GM12878 (cell line): ENCODE measurements around the gene CYTH3. TPM values are rescaled to one million over a fixed set of nuclear protein-coding genes. Genes with fewer than 3 reads are reported as not detected.
"Not testable (repeated sequence)": the region's sequence is repeated elsewhere in the genome, so short reads cannot be mapped to it uniquely, and the experiment has no call there.

Experiments
- ATAC-seq: fragments of 200-7000 bp; cut with Tn5 transposase; 3 replicates; pipeline ENCODE4 v1.9.1; 2020; ENCODE audit warnings: mild to moderate bottlenecking, moderate library complexity
- BruUV-seq: library from RNA; stranded (reverse); fragments of 400-500 nt; replicated peaks from 2 replicates; lab custom pipeline; 2021; lab: Mats Ljungman, UMichigan
- CTCF ChIA-PET: fragments of 300-600 bp; sonication (Branson Sonifier 250); formaldehyde crosslinking; extraction: SDS; loops from one replicate; lab custom pipeline; 2021; ENCODE audit warnings: inconsistent platforms; lab: Yijun Ruan, JAX
- POLR2A ChIA-PET: fragments of 350-600 bp; formaldehyde crosslinking; extraction: SDS; loops from one replicate; lab custom pipeline; 2021; ENCODE audit warnings: inconsistent platforms; lab: Charles Lee
- RAD21 ChIA-PET: fragments of 300-600 bp; sonication (Branson Sonifier 250); formaldehyde crosslinking; loops from one replicate; lab custom pipeline; 2023; ENCODE audit warnings: antibody characterized with exemption; ENCODE audit not compliant: unreplicated experiment; lab: Charles Lee
- SMC1A ChIA-PET: fragments of 300-600 bp; sonication (Branson Sonifier 250); formaldehyde crosslinking; loops from one replicate; lab custom pipeline; 2023; ENCODE audit not compliant: unreplicated experiment, uncharacterized antibody; lab: Charles Lee
- DNase-seq: peaks from one replicate; pipeline ENCODE4 v3.0.0-alpha.2; 2011; ENCODE audit warnings: low read depth, low spot score
- FAIRE-seq: peaks from 3 replicates; lab custom pipeline; 2011; peaks lifted over from hg19 to GRCh38; lab: Jason Lieb, UNC
- H2AFZ ChIP-seq: 2 replicates; pipeline ENCODE4 v1.6.0; 2011; ENCODE audit warnings: low read depth, low read length, control low read depth; ENCODE audit not compliant: control insufficient read depth
- H3K27ac ChIP-seq: 2 replicates; pipeline ENCODE4 v1.5.1; 2011; ENCODE audit warnings: control low read depth; ENCODE audit not compliant: control insufficient read depth, insufficient read depth
- H3K27me3 ChIP-seq, 2 experiments: replicated peaks in 1 of 2; 2 replicates each; pipeline versions ENCODE4 v1.6.0 to v1.6.1; 2011; ENCODE audit warnings: low read length in 1 of 2; ENCODE audit not compliant: control insufficient read depth in 2 of 2, insufficient read depth in 2 of 2
- H3K36me3 ChIP-seq, 2 experiments: 2 replicates each; pipeline ENCODE4 v1.5.1; 2011; ENCODE audit warnings: low read length in 1 of 2; ENCODE audit not compliant: control insufficient read depth in 2 of 2, insufficient read depth in 2 of 2
- H3K4me1 ChIP-seq: 2 replicates; pipeline ENCODE4 v1.6.1; 2011; ENCODE audit warnings: mild to moderate bottlenecking, low read length, moderate library complexity, mixed read lengths; ENCODE audit not compliant: control insufficient read depth, insufficient read depth
- H3K4me2 ChIP-seq: 2 replicates; pipeline ENCODE4 v1.6.0; 2011; ENCODE audit warnings: control low read depth; ENCODE audit not compliant: control insufficient read depth, insufficient read depth
- H3K4me3 ChIP-seq: fragments of 200-600 bp; sonication (generic); 2 replicates; pipeline ENCODE4 v1.5.1; 2016
- H3K79me2 ChIP-seq: 2 replicates; pipeline ENCODE4 v1.6.0; 2011; ENCODE audit warnings: low read length; ENCODE audit not compliant: control insufficient read depth, insufficient read depth
- H3K9ac ChIP-seq: 2 replicates; pipeline ENCODE4 v1.8.0; 2011; ENCODE audit warnings: low read length, control low read depth, mixed read lengths; ENCODE audit not compliant: control insufficient read depth, insufficient read depth
- H3K9me3 ChIP-seq: replicated peaks from 3 replicates; pipeline ENCODE4 v1.5.1; 2011; ENCODE audit warnings: mild to moderate bottlenecking, low read length; ENCODE audit not compliant: control insufficient read depth, insufficient read depth
- H4K20me1 ChIP-seq: 2 replicates; pipeline ENCODE4 v1.6.0; 2011; ENCODE audit not compliant: control insufficient read depth, insufficient read depth
- KAT2A ChIP-seq: conservative IDR thresholded peaks from 2 replicates; pipeline ENCODE4 v1.6.1; 2011; ENCODE audit warnings: low read depth, low read length; ENCODE audit not compliant: control insufficient read depth
- USF2 ChIP-seq: IDR thresholded peaks from 2 replicates; pipeline ENCODE4 v1.6.1; 2011; ENCODE audit warnings: low read depth, low read length, improper control_type of control experiment, borderline replicate concordance
- WGBS: methylation state at CpG from one replicate; pipeline ENCODE4 v1.1.6; 2016; ENCODE audit warnings: low lambda C conversion rate; ENCODE audit not compliant: insufficient replicate concordance, insufficient coverage; ENCODE audit errors: missing lambda C conversion rate; 5-methylcytosine and 5-hydroxymethylcytosine counted together
- in situ Hi-C: fragments of 300-500 bp; cut with MboI; formaldehyde crosslinking; loops from 9 replicates; pipeline ENCODE4 v1.14.3; 2018; ENCODE audit warnings: mixed read lengths
- intact Hi-C: fragments of 100-400 bp; cut with micrococcal nuclease; formaldehyde crosslinking; loops from one replicate; pipeline ENCODE4 v1.14.2; 2022; ENCODE audit not compliant: unreplicated experiment
- polyA plus RNA-seq, 11 experiments: library from polyadenylated mRNA; depleted of rRNA in 4 of 11; unstranded in 6 of 11; stranded (reverse) in 5 of 11; fragments of >200 nt; fragmentation: Nextera tagmentation in 4 of 11; fragmentation: Illumina TruSeq in 1 of 11; extraction: Ambion mirVana in 4 of 11; extraction: Trizol in 1 of 11; gene quantifications; 1 replicate in 1 of 11; 2 replicates in 10 of 11; pipeline versions ENCODE4 v1.2.1 to v1.2.3, GENCODE V29; 2011 to 2016; ENCODE audit warnings: inconsistent platforms in 2 of 11, missing spikeins in 2 of 11, low read depth in 1 of 11
- total RNA-seq, 4 experiments: library from RNA; depleted of rRNA in 3 of 4; stranded (reverse); fragments of >200 nt in 3 of 4; fragmentation: Illumina TruSeq in 1 of 4; extraction: Trizol in 1 of 4; gene quantifications; 2 replicates each; pipeline versions ENCODE4 v1.2.1 to v1.2.3, GENCODE V29; 2013 to 2021

CYTH3 gene
- total and polyA plus RNA-seq, 10 of the 15 experiments (the other 5 are each of a cell fraction or from before 2014, with no cell fraction given): 0.45 to 28.2 (median 15.7) TPM

DNA sequence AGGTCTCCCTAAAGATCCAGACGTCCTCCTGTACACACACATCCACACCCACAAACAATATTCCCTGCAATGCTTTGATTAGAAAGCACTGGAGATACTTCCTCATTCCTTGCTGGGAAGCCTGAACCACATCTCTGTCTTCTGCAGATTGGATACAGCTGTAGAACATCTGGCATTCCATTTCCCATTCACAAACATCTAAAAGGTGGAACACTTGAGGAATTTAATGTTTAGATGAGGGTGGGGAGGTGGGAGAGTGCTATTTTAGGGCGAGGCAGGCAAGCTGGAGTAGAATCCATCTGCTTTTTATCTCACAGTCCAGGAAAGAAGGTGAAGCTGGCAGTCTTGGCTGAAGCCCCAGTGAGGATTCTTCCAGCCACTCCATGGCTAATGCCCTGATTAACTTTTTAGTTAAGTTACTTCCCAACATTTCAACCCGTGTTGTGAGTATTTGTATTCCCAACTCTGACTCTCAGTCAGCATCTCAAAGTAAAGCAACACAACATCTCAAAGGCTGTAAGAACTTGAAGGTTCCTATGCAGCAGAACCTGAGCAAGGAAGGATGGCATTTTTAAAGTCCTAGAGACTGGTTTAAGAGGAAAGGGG, 46.1 kb downstream of the CYTH3 start (continued):
- TF ChIP-seq KAT2A (no peak), USF2 (no peak)

DNA sequence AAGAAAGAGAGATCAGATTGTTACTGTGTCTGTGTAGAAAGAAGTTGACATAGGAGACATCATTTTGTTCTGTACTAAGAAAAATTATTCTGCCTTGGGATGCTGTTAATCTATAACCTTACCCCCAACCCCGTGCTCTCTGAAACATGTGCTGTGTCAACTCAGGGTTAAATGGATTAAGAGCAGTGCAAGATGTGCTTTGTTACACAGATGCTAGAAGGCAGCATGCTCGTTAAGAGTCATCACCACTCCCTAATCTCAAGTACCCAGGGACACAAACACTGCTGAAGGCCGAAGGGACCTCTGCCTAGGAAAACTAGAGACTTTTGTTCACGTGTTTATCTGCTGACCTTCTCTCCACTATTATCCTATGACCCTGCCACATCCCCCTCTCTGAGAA, 49.0 kb downstream of the CYTH3 start:
- H3K27ac ChIP-seq, in situ Hi-C loops, RAD21 ChIA-PET, H3K36me3 ChIP-seq, H2AFZ ChIP-seq, FAIRE-seq, CTCF ChIA-PET, H3K9me3 ChIP-seq, POLR2A ChIA-PET, intact Hi-C loops, ATAC-seq, H3K4me1 ChIP-seq, H3K4me3 ChIP-seq, H3K27me3 ChIP-seq, H4K20me1 ChIP-seq, BruUV-seq, DNase-seq, H3K9ac ChIP-seq, H3K4me2 ChIP-seq: not testable (repeated sequence)
- peaks cover 22% of the 10 kb centered on the region for H3K79me2 ChIP-seq
- 80% methylated on average over 4 of the region's 4 CpGs for WGBS
- SMC1A ChIA-PET: interaction anchor here (1.6 kb wide), 1 partner anchor 20 kb away, joined by 3 read pairs; no protein-coding TSS in a partner anchor

DNA sequence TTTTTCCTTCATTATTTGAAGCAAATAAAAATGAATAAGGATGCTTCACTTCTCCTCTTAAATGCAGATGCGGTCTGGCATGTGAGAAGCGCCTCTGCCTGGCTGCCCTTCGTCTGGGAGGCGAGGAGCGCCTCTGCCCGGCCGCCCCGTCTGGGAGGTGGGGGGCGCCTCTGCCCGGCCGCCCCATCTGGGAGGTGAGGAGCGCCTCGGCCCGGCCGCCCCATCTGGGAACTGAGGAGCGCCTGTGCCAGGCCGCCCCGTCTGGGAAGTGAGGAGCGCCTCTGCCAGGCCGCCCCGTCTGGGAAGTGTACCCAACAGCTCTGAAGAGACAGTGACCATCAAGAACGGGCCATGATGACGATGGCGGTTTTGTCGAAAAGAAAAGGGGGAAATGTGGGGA, 49.4 kb downstream of the CYTH3 start:
- H4K20me1 ChIP-seq, ATAC-seq, H3K27ac ChIP-seq, H3K4me3 ChIP-seq, H2AFZ ChIP-seq, BruUV-seq, intact Hi-C loops, H3K9ac ChIP-seq, in situ Hi-C loops, H3K4me2 ChIP-seq, RAD21 ChIA-PET, H3K36me3 ChIP-seq, FAIRE-seq, DNase-seq, SMC1A ChIA-PET, H3K4me1 ChIP-seq, H3K9me3 ChIP-seq, H3K27me3 ChIP-seq: not testable (repeated sequence)
- 93% methylated on average over 17 of the region's 25 CpGs for WGBS
- H3K79me2 ChIP-seq: peaks cover 18% of the 10 kb centered on the region
- ChIA-PET CTCF (interaction anchor here (0.6 kb wide), 1 partner anchor 119 kb away, joined by 3 read pairs; no protein-coding TSS in a partner anchor), POLR2A (interaction anchor here (0.6 kb wide), 1 partner anchor 110 kb away, joined by 6 read pairs; no protein-coding TSS in a partner anchor)
